GM19240 (cell line): ENCODE results near the gene CCDC116.
"Not testable (repeated sequence)": the region's sequence is repeated elsewhere in the genome, so short reads cannot be mapped to it uniquely, and the experiment has no call there.

Source experiments
- DNase-seq: peaks from one replicate; pipeline ENCODE4 v3.0.0; 2011; ENCODE audit warnings: low spot score; ENCODE audit not compliant: insufficient read length

Gene CCDC116

DNA sequence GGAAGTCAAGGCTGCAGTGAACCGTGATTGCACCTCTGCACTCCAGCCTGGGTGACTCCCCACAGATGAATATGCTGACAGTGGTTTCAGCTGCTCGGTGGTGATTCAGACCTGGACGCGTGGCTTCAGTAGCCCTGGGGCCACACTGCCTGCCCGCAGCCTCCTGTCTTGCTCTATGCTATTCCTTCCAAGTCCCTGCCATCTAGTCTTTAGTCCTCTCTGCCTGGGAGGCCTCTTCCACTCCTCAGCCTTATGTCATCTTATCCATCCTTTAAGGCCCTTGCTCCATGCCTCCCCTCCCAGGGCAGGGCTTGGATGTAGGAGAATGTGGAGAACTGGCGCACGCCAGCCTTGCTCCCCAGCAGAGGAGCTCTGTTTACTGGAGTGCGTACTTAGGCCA is 25.8 kb upstream of the CCDC116 start:
- no peak for DNase-seq

DNA sequence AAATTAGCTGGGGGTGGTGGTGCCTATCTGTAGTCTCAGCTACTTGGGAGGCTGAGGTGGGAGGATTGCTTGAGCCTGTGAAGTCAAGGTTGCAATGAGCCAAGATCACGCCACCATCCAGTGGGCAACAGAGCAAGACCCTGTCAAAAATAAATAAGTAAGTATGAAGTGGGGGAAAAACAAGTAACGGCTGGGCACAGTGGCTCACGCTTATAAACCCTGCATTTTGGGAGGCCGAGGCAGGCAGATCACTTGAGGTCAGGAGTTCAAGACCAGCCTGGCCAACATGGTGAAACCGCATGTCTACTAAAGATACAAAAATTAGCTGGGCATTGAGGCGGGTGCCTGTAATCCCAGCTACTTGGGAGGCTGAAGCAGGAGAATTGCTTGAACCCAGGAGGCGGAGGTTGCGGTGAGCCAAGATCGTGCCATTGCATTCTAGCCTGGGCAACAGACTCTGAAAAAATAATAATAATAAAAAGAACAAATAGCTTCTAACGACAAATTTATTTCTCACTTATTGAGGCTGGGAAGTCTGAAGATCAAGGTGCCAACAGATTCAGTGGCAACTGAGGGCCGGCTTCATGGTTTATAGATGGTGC is 22.9 kb upstream of the CCDC116 start:
- not testable (repeated sequence) for DNase-seq

DNA sequence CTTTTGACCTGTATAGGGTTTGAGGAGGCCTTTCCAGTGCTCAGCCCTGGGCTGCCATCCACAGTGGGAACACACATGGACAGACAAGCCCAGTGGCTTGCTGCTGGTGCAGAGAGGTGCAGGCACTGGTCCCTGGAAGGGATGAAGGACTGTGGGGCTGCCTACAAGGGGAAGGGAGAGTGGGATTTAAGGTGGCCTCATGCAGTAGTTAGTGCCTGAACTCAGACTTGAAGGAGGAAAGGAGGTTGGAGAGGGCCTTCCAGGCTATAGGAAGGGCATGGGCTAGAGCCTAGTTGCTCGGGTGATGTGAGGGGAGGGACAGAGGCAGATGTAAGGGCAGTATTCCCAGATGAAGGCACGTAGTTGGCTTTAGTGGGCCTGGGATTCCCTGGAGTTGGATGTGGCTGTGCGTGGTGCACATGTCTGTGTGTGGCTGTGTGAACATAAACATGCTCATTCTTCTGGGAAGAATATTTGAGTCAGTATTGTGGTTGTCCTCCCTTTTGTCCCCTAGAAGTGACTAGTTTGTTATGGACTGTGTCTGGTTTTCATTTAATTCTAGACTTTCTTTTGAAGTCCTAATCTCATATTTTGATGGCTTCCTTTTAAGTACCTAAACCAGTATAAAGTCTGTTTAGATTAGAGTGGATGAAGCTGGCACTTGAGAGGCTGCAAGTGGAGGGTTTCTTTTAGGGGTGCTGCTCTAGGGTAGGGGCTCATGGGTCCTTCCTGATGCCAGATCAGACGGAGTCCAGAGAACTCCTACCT is 21.2 kb upstream of the CCDC116 start:
- DNase-seq, result no peak

DNA sequence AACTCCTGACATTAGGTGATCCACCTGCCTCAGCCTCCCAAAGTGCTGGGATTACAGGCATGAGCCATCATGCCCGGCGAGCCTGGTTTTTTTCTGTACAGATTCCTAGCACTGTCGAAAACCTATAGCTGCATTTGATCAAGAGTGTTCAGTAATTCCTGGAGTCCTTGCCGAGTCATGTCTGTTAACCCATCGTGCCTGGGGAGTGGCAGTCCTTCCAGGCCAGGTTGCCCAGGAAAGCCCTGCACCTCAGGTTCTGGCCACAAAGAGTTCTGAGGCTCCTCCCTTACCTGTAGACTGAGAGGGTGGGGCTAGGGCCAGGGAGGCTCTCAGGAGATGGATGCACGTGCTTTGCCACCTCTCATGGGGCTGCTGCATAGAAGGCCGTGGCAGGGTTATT is 19.7 kb upstream of the CCDC116 start:
- DNase-seq, result no peak

DNA sequence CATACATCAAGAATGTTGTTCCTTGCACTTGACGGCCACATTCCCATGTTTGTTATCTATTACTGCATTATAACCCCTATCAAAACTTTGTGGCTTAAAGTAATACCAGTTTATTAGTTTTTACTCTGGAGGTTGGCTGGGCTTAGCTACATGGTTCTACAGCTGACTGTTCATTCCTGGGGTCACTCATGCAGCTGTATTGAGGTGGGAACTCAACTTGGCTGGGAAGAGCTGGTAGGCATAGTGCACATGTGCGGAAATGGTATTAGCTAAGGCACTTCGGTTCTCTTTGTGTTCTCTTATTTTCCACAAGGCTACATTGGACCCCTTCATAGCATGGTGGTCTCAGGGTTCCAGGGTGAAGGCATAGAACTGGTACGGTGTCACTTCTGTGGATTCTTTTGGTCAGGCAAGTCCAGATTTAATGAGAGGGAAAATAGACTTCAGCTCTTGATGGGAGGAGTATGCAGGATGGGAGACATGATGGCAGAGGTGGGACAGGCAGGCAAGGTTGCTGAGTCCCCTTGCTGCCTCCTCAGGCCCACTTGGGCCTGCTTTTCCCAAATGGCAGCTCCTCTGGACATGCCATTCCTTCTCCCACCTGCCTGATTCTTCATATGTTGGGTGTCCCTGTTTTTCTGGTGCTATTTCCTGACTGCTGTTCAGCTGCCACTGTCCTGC is 18.9 kb upstream of the CCDC116 start:
- no peak for DNase-seq

DNA sequence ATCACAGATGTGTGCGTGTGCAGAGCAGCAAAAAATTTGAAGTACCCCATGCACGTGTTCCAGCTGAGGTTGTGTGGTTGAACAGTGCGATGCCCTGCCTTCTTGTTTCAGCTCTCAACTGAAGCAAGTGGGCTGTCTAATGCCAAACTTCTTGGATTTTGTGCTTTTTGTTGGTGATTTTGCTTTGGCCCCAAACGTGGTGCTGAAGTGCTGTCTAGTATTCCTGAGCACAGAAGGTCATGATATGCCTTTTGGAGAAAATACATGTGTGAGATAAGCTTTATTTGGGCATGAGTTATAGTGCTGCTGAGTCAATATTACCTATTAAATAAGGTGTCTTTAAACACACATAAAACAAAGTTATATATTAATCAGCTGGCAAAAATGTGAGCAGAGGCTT is 16.8 kb upstream of the CCDC116 start:
- no peak for DNase-seq

DNA sequence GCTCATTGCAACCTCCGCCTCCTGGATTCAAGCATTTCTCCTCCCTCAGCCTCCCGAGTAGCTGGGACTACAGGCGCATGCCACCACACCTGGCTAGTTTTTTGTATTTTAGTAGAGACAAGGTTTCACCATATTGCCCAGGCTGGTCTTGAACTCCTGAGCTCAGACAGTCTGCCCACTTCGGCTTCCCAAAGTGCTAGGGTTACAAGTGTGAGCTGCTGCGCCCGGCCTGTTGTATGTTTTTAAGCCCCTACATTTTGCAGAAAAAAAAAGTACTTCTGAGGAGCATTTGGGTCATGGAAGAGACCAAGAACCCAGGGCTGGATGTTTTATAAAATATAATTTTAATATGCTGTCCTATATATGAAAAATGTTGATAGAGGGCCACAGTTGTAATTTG is 15.2 kb upstream of the CCDC116 start:
- not testable (repeated sequence) for DNase-seq

DNA sequence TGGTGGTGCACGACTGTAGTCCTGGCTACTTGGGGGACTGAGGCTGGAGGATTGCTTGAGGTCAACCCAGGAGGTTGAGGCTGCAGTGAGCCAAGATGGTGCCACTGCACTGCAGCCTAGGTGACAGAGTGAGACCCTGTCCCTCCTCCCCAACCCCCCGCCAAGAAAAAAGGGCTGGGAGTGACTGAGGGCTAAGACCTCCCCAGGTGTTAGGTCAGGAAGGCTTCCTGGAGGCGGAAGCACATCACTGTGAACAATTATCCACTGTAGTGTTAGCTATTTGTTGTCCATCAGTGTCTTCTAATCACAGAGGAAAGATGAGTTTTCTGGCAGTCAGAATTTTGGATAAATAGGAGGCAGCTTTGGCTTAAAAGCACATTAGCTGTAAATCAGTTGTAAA is 11.5 kb upstream of the CCDC116 start:
- DNase-seq, result no peak

DNA sequence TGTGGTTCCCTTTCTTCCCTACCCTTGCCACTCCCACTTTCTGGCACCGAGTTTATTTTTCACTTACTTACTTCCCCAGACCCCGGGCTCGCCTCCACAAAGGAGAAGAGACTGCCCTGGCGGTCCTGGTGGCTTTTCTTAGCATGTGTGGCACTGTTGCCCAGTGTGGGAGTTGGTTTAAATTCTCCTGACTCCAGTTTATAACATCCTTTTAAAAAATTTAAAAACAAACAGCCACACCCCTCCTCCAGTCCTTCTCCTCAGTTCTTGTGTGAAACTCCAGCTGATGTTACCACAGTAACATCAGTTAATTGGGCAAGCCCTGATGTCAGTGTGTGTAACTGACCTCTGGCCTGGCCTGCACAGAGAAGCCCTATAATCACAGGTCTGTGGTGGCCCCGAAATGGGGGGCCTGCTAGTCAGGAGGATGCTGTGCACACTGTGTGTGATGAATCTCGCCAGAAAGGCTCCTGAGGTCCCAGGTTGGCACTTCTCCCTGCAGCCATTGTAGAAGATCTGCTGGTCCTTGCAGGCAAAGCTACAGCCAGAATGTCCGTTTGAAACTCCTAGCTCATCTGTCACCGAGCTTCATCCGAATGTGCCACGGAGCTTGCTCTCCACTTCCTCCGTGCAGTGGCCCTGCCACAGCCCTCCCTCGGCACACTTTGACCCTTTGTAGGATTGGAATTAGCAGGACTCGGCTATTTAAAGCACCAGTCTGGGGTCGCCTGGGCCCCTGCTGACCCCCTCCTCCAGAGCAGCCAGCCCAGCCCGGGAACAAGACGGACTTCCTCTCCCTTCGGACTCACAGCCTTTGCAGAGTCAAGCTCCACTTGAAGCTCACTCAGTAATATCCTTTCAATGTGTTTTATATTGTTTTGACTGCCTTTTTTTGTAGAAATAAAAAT is 10.3 kb upstream of the CCDC116 start:
- no peak for DNase-seq

DNA sequence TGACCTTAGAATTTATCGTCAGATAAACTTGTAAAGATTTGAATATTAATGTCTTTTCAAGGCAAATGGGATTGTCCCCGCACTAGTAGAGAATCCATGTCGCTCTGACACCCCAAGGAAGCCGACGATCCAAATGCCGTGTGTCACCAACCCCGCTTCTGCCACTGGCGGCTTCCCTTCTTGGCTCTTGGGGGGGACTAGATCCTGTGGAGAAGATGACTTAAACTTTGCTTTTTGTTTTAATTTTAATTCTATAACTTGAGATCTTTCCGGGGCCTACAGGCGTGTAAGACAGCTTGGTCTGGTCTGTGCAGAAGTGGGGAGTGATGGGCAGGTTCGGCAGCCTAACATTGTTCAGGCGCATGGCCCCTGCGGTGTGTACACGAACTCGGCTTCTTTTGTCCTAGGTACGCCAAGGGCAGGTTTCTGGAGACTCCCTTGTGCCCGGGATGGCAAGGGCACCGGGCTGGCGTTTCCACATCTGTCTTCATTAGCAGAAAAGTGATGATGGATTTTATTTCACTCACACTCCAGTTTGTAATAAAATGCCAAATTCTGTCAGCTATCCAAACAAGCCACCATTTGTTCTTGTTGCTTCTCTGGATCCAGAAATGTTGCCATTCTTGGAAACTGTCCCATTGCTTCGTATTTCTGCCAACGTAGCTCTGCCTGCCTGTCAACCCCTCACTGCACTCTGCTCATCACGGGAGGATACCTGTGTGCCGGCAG is 9.5 kb upstream of the CCDC116 start:
- no peak for DNase-seq

DNA sequence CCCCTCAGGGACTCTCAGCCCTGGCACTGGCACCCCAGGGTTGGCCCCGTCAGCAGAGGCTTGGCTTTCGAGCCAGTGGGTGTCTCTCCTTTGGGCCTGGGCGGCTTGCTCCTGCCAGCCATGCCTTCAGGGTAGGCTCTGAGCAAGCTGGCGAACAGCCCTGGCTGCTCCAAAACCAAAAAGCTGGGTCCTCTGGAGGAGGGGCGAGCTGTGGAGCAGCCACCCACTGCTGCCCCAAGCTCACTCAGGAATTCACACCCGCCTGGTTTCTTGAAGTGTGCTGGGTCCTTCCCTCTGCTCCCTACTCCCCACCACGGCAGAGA is 9.0 kb upstream of the CCDC116 start:
- DNase-seq, result no peak

DNA sequence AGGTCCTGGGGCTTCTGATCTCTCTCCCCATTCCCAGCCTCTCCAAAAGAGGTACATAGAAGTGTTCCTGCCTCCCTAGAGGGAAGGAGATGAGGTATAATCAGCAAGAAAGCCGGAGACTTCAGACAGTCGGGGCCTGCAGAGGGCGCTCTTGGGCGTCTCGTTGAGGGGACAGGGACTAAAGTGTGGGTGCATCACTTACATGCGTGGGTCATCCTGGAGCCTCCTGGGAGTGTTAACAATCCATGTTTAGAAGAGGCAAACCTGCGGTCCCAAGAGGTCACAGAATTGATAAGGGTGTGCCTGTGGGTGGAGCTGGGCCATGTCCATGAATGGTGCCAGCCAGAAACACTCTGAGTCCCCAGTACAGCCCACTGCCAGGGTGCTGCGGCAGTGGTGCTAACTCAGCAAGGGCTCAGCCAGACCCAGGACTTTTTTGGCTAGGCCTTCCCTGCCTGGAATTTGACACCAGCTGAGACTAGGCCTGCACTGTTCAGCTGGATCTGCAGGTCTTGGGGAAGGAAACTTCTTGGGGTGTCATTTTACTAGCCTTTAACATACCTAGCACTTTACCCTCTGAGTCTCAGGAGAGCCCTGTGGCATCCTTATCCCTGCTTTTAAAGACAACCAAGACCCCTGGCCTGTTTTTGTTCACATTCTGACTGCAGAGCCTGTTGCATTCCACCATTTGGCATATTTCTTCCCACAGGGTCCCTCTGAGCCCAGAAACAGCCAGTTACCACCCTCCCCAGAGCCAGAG is 8.3 kb upstream of the CCDC116 start:
- DNase-seq, result no peak

DNA sequence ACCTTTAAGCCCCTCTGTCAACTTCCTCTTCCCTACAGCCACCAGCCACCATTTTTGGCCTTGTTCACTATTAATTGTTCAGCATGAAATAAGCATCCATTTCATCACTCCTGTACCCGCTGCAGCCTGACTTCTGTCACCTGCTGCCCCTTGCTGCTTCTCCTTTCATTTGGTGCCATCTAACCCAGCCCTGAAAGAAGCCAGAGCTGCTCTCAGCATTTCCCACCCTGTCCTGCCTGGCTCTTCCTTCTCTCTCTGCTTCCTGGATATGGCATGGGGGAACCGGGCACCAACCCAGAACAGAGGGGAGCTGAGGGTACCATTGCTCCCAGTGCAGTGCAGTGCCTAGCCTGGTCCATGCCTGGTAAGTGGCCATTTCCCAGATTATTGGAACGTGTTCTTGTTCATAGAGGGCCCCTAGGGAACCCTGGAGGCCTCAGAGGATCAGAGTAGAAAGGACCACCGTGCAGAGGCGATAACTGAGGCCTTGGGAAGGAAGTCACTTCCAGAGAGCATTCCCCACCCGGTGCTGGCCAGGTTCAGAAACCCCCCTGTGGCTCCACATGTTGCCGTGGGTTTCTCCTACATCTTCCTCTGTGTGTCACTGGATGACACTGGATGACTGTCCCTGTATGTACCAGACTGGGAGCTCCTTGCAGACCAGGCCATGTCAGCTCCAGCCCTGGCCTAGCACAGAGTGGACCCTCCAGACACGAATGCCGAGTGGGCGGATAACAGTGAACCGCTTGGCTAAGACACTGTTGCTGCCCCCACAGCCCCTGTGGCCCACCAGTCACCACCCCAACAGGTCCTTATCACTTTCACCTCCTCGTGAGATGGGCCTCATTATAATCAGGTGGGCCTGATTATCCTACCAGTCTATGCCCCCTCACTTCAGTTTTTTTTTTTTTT is 7.4 kb upstream of the CCDC116 start:
- no peak for DNase-seq

DNA sequence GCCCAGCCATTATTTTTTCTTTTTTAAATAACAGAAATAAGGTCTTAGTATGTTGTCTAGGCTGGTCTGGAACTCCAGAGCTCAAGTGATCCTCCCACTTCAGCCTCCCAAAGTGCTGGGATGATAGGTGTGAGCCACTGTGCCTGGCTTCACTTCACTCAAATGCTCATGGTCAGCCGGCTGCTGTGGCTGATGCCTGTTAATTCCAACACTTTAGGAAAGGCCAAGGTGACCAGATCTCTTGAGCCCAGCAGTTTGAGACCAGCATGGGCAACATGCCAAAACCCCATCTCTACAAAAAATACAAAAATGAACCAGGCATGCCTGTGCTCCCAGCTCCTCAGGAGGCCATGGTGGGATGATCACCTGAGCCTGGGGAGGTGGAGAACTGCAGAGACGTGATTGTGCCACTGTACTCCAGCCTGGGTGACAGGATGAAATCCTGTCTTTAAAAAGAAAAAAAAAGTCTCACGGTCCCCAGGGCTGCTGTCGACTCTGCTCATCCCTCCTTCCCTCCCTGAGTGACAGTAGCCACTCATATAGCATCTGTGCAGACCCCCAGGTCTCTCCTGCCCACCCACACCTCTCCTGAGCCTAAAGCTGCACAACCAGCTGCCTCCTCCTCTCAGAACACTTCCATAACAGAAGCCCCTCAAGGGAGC is 6.4 kb upstream of the CCDC116 start:
- DNase-seq, result no peak

DNA sequence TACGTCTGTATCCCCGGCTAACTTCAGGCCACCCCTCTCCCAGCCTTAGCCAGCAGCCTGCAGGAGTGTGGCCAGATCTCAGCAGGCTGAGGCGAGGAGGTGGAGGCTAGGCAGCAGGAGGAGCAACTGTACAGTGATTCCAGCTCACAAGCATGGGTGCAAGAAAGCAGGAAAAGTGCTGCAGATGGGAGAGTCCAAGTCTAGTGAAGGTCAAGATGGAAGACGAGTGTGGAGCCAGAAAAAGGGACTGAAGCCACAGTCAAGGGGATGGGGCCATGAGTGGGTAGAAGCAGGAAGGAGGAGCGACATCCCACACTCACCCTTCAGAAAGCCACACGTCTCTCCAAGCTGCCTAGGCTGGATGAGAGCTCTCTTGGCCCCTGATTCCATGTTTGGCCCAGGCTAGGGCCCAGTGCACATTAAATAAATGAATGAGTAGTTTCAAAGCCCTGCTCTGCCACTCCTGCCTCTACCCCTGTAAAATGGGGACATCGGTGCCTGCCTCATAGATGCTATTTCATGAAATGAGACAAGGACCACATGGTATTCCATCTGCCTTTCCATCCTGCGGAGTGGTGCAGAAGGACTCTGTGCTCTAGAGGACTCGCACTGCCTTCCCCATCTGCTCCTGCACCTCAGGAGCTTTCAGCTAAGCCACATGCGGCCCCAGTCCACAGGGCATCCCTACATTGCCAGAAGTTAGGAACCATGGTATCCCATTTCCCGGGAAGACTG is 5.7 kb upstream of the CCDC116 start:
- no peak for DNase-seq

DNA sequence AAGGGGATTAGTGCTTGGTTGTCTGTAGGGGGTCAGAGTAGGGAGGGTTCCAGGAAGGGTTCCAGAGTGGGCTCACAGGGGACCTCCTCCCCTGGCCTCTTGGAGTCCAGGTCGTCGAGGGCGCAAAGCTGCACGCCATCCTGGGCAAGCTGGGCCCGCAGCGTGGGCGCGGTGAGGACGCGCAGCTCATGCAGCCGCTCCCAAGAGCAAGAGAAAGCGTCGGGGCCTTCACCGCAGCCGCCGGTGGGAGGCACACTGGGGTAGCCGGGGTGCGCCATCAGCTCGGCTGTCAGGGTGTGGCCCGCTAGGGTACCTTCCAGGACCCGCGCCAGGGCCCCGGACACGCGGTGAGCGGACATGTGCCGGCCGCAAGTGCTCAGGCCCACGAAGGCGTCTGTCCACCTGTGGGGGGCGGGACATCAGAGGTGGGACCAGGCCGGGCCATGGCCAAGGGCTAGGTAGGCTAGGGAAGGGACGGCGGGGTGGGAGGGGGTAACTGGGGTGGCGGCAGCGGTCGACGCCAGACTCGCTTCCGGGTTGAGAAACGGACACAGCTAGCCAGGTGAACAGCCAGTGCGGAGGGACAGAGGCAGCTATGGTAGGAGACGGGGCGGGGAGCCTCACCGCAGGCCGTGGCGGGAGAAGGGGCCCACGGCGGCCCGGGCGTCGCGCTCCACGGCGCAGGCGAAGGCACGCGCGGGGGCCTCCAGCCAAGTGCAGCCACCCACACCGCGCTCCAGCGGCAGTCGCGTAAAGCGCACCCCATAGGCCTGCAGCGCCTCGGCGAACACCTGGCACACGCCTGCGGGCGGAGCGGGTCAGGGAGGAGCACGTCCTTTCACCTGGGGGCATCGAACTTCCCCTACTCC is 3.9 kb upstream of the CCDC116 start:
- DNase-seq, result no peak
